GM15510 (cell line): Measurements from ENCODE around the gene SERPINB6.

Source experiments
- POLR2A ChIP-seq: IDR thresholded peaks from 3 replicates; pipeline ENCODE4 v1.6.1; 2011; ENCODE audit warnings: borderline replicate concordance; ENCODE audit not compliant: insufficient read length; ENCODE audit errors: extremely low read depth

The SERPINB6 gene

GRCh38 chr6:2939315-2940009 is 31.9 kb downstream of the SERPINB6 start:
- no peak for TF ChIP-seq POLR2A

- TF ChIP-seq POLR2A: no peak
Observed at GRCh38 chr6:2938632-2939083, 32.7 kb downstream of the SERPINB6 start.

- TF ChIP-seq POLR2A: no peak
Observed at GRCh38 chr6:2938004-2938631, 33.2 kb downstream of the SERPINB6 start.

- no peak for TF ChIP-seq POLR2A
Observed at GRCh38 chr6:2937627-2938003, 33.8 kb downstream of the SERPINB6 start.

- no peak for TF ChIP-seq POLR2A
Observed at GRCh38 chr6:2935566-2936291, 35.6 kb downstream of the SERPINB6 start.

- no peak for TF ChIP-seq POLR2A
Observed at GRCh38 chr6:2934057-2934456, 37.3 kb downstream of the SERPINB6 start.

GRCh38 chr6:2931970-2932748 is 39.2 kb downstream of the SERPINB6 start:
- no peak for TF ChIP-seq POLR2A

GRCh38 chr6:2931055-2931454 is 40.3 kb downstream of the SERPINB6 start:
- no peak for TF ChIP-seq POLR2A

GRCh38 chr6:2921520-2922115 is 49.7 kb downstream of the SERPINB6 start:
- TF ChIP-seq POLR2A: no peak

GRCh38 chr6:2920671-2921112 is 50.7 kb downstream of the SERPINB6 start:
- no peak for TF ChIP-seq POLR2A

GRCh38 chr6:2919886-2920285 is 51.5 kb downstream of the SERPINB6 start:
- TF ChIP-seq POLR2A: no peak

GRCh38 chr6:2919401-2919800 is 52.0 kb downstream of the SERPINB6 start:
- TF ChIP-seq POLR2A: no peak

- no peak for TF ChIP-seq POLR2A
Observed at GRCh38 chr6:2918936-2919335, 52.4 kb downstream of the SERPINB6 start.

GRCh38 chr6:2917801-2918445 is 53.4 kb downstream of the SERPINB6 start:
- TF ChIP-seq POLR2A: no peak

- no peak for TF ChIP-seq POLR2A
Observed at GRCh38 chr6:2917065-2917464, 54.3 kb downstream of the SERPINB6 start.
